ENCODE measurements around the gene FTCDNL1.

Gene FTCDNL1

DNA sequence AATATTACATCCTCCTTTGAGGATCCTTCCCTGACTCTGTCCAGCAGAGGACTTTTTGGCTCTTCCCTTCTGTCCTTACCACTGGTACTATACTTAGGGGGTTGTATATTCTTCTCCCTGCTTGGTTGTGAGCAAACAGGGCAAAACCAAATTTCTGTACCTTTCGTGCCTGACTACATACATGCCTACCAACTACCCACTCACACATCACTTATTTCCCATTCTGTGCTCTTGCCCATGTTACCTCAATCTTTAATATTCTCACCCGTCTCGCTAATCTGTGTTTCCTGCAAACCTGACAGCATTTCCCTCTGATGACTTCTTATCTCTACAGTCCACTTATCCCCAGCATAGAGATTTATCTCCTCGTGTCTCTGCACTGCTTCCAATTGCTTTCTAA lies 58.6 kb downstream of the FTCDNL1 start:
- Histone ChIP-seq H3K9me3 (ENCODE audit: insufficient read depth, low read length) (no peaks in the 10 kb centered on the region), H3K4me3 (ENCODE audit: insufficient read length, low read depth) (no peak overlapping the region), H3K4me1 (ENCODE audit: insufficient read depth, insufficient read length) (no peaks in the 10 kb centered on the region), H3K9ac (ENCODE audit: insufficient read length, low read depth) (no peak overlapping the region), H3K27me3 (ENCODE audit: insufficient read depth, insufficient read length) (no peaks in the 10 kb centered on the region), H3K36me3 (ENCODE audit: insufficient read depth, insufficient read length, low read length) (no peaks in the 10 kb centered on the region)
- no peak for DNase-seq (ENCODE audit: low read depth, low spot score)
- TF ChIP-seq YY1 (IDR thresholded peaks at IDR 0.05; ENCODE audit: insufficient read depth, insufficient read length) (no peak), ZNF274 (IDR thresholded peaks at IDR 0.05; ENCODE audit: low read depth, low read length) (no peak), SUZ12 (IDR thresholded peaks at IDR 0.05; ENCODE audit: extremely low read depth, insufficient read depth, insufficient read length) (no peak)

DNA sequence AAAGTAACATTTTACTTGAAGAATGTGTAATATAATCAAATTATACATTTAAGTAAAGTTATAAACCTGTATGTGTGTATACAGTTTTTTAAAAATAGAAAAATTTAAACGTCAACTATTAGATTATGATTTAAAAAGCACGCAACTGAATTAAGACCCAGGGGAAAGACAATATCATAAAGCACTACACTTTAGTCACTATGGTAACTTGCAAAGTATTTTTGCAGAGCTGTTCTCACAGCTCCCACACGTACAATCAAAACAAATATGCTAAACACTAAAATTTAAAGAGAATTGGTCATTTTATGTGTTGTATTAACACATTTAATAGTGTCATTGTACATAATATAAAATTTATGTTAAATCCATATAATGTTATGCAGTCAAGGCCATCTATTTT lies 59.7 kb downstream of the FTCDNL1 start:
- Histone ChIP-seq H3K9ac (ENCODE audit: insufficient read length, low read depth) (no peak overlapping the region), H3K36me3 (ENCODE audit: insufficient read depth, insufficient read length, low read length) (no peaks in the 10 kb centered on the region), H3K27me3 (ENCODE audit: insufficient read depth, insufficient read length) (no peaks in the 10 kb centered on the region), H3K9me3 (ENCODE audit: insufficient read depth, low read length) (no peaks in the 10 kb centered on the region), H3K4me3 (ENCODE audit: insufficient read length, low read depth) (no peak overlapping the region), H3K4me1 (ENCODE audit: insufficient read depth, insufficient read length) (no peaks in the 10 kb centered on the region)
- no peak for DNase-seq (ENCODE audit: low read depth, low spot score)
- TF ChIP-seq ZNF274 (IDR thresholded peaks at IDR 0.05; ENCODE audit: low read depth, low read length) (no peak), YY1 (IDR thresholded peaks at IDR 0.05; ENCODE audit: insufficient read depth, insufficient read length) (no peak), SUZ12 (IDR thresholded peaks at IDR 0.05; ENCODE audit: extremely low read depth, insufficient read depth, insufficient read length) (no peak)

DNA sequence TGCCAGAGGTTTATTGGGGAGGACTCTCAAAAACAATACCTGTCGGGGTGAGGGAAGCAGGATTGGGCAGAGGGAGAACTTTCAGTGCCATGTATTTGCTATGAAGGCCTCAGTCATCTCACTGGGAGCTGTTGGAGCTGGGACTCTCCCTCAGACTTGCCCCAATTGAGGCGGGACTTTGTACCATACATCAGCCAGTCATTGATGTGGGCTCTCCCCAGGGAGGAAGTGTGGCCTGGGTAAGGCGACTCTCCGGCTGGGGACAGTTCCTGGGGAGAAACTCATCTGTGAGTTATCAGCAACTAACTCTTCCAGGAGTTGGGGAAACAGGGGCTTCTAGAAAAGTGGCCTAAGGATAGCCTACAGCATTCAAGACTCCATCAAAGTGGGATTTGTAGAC lies 66.5 kb downstream of the FTCDNL1 start:
- TF ChIP-seq SUZ12 (IDR thresholded peaks at IDR 0.05; ENCODE audit: extremely low read depth, insufficient read depth, insufficient read length): no peak
- TF ChIP-seq ZNF274 (IDR thresholded peaks at IDR 0.05; ENCODE audit: low read depth, low read length): no peak
- TF ChIP-seq YY1 (IDR thresholded peaks at IDR 0.05; ENCODE audit: insufficient read depth, insufficient read length): no peak
- no peaks in the 10 kb centered on the region for H3K36me3 ChIP-seq (ENCODE audit: insufficient read depth, insufficient read length, low read length)
- H3K9ac ChIP-seq (ENCODE audit: insufficient read length, low read depth): no peak overlapping the region
- no peak overlapping the region for H3K4me3 ChIP-seq (ENCODE audit: insufficient read length, low read depth)
- no peak for DNase-seq (ENCODE audit: low read depth, low spot score)
- no peaks in the 10 kb centered on the region for H3K27me3 ChIP-seq (ENCODE audit: insufficient read depth, insufficient read length)
- H3K4me1 ChIP-seq (ENCODE audit: insufficient read depth, insufficient read length): no peaks in the 10 kb centered on the region
- H3K9me3 ChIP-seq (ENCODE audit: insufficient read depth, low read length): peaks cover 20% of the 10 kb centered on the region

DNA sequence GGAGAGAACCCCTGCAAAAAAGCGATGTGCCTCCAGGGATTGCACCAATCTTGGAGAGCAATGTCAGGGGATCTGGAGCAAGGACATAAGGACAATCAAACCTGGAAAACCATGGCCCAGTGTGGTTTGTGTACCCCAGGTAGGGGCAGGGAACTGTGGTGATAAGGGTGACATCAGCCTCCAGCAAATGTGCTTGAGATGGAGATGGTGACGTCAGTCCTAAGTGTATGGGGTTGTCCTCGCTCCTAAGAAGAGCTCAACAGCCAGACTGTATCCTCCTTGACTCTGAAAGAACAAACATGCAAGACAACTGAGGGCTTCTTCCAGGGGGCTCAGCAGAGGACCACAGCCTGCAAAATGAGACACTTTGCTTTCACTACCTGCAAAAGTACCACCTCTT lies 71.4 kb downstream of the FTCDNL1 start:
- no peaks in the 10 kb centered on the region for H3K4me1 ChIP-seq (ENCODE audit: insufficient read depth, insufficient read length)
- H3K27me3 ChIP-seq (ENCODE audit: insufficient read depth, insufficient read length): no peaks in the 10 kb centered on the region
- peaks cover 23% of the 10 kb centered on the region for H3K9me3 ChIP-seq (ENCODE audit: insufficient read depth, low read length)
- DNase-seq (ENCODE audit: low read depth, low spot score): no peak
- H3K4me3 ChIP-seq (ENCODE audit: insufficient read length, low read depth): no peak overlapping the region
- H3K9ac ChIP-seq (ENCODE audit: insufficient read length, low read depth): no peak overlapping the region
- H3K36me3 ChIP-seq (ENCODE audit: insufficient read depth, insufficient read length, low read length): no peaks in the 10 kb centered on the region
- TF ChIP-seq SUZ12 (IDR thresholded peaks at IDR 0.05; ENCODE audit: extremely low read depth, insufficient read depth, insufficient read length): no peak
- no peak for TF ChIP-seq ZNF274 (IDR thresholded peaks at IDR 0.05; ENCODE audit: low read depth, low read length)
- no peak for TF ChIP-seq YY1 (IDR thresholded peaks at IDR 0.05; ENCODE audit: insufficient read depth, insufficient read length)

DNA sequence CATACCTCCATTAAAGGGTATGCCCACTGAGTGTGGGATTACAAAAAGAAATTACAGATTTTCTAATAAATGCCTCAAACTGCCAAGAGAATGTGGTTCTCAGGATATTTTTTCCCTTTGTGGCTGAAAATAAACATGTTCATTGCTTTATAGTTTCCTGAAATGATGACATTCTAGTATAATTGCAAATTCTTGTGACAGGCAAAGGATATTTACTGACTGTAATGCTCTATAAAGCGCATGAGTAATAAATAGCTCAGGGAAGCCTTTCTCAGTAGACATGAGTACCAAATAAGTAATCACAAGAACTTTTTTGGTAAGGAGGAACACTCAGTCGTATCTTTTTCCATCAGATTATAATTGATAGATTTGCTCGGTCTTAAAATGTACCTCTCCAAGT lies 72.3 kb downstream of the FTCDNL1 start:
- DNase-seq (ENCODE audit: low read depth, low spot score): no peak
- Histone ChIP-seq H3K27me3 (ENCODE audit: insufficient read depth, insufficient read length) (no peaks in the 10 kb centered on the region), H3K9ac (ENCODE audit: insufficient read length, low read depth) (no peak overlapping the region), H3K9me3 (ENCODE audit: insufficient read depth, low read length) (peaks cover 23% of the 10 kb centered on the region), H3K4me1 (ENCODE audit: insufficient read depth, insufficient read length) (no peaks in the 10 kb centered on the region), H3K36me3 (ENCODE audit: insufficient read depth, insufficient read length, low read length) (no peaks in the 10 kb centered on the region), H3K4me3 (ENCODE audit: insufficient read length, low read depth) (no peak overlapping the region)
- TF ChIP-seq ZNF274 (IDR thresholded peaks at IDR 0.05; ENCODE audit: low read depth, low read length): no peak
- no peak for TF ChIP-seq SUZ12 (IDR thresholded peaks at IDR 0.05; ENCODE audit: extremely low read depth, insufficient read depth, insufficient read length)
- TF ChIP-seq YY1 (IDR thresholded peaks at IDR 0.05; ENCODE audit: insufficient read depth, insufficient read length): no peak

DNA sequence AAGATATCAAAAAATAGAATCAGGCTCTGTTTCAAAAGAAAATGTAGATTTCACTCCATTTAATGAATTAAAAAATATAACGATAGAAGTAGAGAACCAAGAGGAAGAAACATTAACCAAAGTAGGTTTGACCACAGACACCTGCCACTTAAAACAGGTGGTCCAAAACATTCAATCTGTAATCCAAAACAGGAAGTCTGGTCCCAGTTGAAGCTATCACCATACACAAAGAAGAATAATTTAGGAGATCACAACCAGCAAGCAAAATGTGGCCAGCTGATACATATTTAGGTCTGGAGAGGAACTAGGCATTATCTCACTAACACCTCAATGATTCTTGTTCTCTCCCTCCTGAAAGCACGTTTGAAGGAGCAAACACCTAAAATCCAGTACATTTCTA lies 73.1 kb downstream of the FTCDNL1 start:
- no peak overlapping the region for H3K4me3 ChIP-seq (ENCODE audit: insufficient read length, low read depth)
- no peak for DNase-seq (ENCODE audit: low read depth, low spot score)
- H3K9me3 ChIP-seq (ENCODE audit: insufficient read depth, low read length): peaks cover 23% of the 10 kb centered on the region
- no peaks in the 10 kb centered on the region for H3K4me1 ChIP-seq (ENCODE audit: insufficient read depth, insufficient read length)
- H3K9ac ChIP-seq (ENCODE audit: insufficient read length, low read depth): no peak overlapping the region
- no peak for TF ChIP-seq SUZ12 (IDR thresholded peaks at IDR 0.05; ENCODE audit: extremely low read depth, insufficient read depth, insufficient read length)
- no peak for TF ChIP-seq ZNF274 (IDR thresholded peaks at IDR 0.05; ENCODE audit: low read depth, low read length)
- TF ChIP-seq YY1 (IDR thresholded peaks at IDR 0.05; ENCODE audit: insufficient read depth, insufficient read length): no peak
- H3K36me3 ChIP-seq (ENCODE audit: insufficient read depth, insufficient read length, low read length): no peaks in the 10 kb centered on the region
- no peaks in the 10 kb centered on the region for H3K27me3 ChIP-seq (ENCODE audit: insufficient read depth, insufficient read length)

DNA sequence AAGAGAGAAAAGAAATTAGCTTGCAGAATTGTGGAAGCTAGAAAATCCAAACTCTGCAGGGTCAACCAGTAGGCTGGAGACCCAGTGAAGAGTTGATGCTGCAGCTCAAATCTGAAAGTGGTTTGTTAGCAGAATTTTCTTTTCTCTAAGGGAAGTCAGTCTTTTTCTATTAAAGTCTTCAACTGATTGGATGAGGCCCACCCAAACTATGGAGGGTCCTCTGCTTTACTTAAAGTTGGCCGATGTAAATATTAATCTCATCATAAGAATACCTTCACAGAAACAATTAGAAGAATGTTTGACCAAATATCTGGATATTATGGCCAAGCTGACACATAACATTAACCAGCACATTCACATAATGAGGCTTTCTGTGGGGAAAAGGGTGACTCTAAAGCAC lies 73.7 kb downstream of the FTCDNL1 start:
- H3K4me1 ChIP-seq (ENCODE audit: insufficient read depth, insufficient read length): no peaks in the 10 kb centered on the region
- H3K4me3 ChIP-seq (ENCODE audit: insufficient read length, low read depth): no peak overlapping the region
- peaks cover 23% of the 10 kb centered on the region for H3K9me3 ChIP-seq (ENCODE audit: insufficient read depth, low read length)
- no peak for TF ChIP-seq YY1 (IDR thresholded peaks at IDR 0.05; ENCODE audit: insufficient read depth, insufficient read length)
- H3K9ac ChIP-seq (ENCODE audit: insufficient read length, low read depth): no peak overlapping the region
- H3K27me3 ChIP-seq (ENCODE audit: insufficient read depth, insufficient read length): no peaks in the 10 kb centered on the region
- no peak for DNase-seq (ENCODE audit: low read depth, low spot score)
- H3K36me3 ChIP-seq (ENCODE audit: insufficient read depth, insufficient read length, low read length): no peaks in the 10 kb centered on the region

DNA sequence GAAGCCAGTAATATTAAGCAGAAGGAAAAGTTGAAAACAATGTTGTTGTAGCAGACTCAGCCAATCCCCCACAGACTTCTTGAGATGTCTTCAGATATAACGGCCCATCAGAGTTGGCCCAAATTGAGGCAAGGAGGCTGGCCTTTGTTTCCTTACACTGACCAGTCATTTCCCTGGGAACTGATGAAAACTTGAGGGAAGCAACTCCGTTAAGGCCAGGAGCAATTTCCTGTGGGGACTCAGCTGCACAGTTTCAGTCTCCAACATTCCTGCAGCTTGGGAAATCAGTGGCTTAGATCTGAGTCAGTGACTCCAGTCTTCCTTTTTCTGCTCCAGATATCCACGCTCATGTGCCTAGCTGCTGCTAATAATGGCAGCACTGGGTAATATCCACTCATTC lies 75.7 kb downstream of the FTCDNL1 start:
- no peaks in the 10 kb centered on the region for H3K36me3 ChIP-seq (ENCODE audit: insufficient read depth, insufficient read length, low read length)
- H3K4me1 ChIP-seq (ENCODE audit: insufficient read depth, insufficient read length): no peaks in the 10 kb centered on the region
- H3K4me3 ChIP-seq (ENCODE audit: insufficient read length, low read depth): no peak overlapping the region
- H3K27me3 ChIP-seq (ENCODE audit: insufficient read depth, insufficient read length): no peaks in the 10 kb centered on the region
- H3K9ac ChIP-seq (ENCODE audit: insufficient read length, low read depth): no peak overlapping the region
- peaks cover 10% of the 10 kb centered on the region; the same call in 1 of the 2 replicates for H3K9me3 ChIP-seq (ENCODE audit: insufficient read depth, low read length)
- no peak for DNase-seq (ENCODE audit: low read depth, low spot score)
- TF ChIP-seq SUZ12 (IDR thresholded peaks at IDR 0.05; ENCODE audit: extremely low read depth, insufficient read depth, insufficient read length) (no peak), YY1 (IDR thresholded peaks at IDR 0.05; ENCODE audit: insufficient read depth, insufficient read length) (no peak), ZNF274 (IDR thresholded peaks at IDR 0.05; ENCODE audit: low read depth, low read length) (no peak)

Measured in NT2/D1 (cell line).